Lung (tissue), 12 donors: ENCODE results near the gene VAPB. TPM values are rescaled to one million over a fixed set of nuclear protein-coding genes. Genes with fewer than 3 reads are reported as not detected.

Source experiments
- ATAC-seq: fragments of 200-7000 bp; cut with Tn5 transposase; one replicate; pipeline ENCODE4 v1.9.1; 2020; ENCODE audit warnings: moderate number of reproducible peaks; ENCODE audit not compliant: insufficient read depth, low FRiP score
- DNase-seq, 3 donors: peaks; one replicate each; pipeline ENCODE4 v3.0.0-alpha.2; 2013 to 2017
- H3K27ac ChIP-seq, 2 donors: one replicate each; pipeline ENCODE4 v1.5.1; 2013; ENCODE audit warnings: mild to moderate bottlenecking in 2 of 2, moderate library complexity in 2 of 2, control low read depth in 1 of 2, inconsistent platforms in 1 of 2, low read depth in 1 of 2, low read length in 1 of 2
- H3K27me3 ChIP-seq, 3 donors: one replicate each; pipeline ENCODE4 v1.5.1; 2013; ENCODE audit warnings: low read length in 2 of 3; ENCODE audit not compliant: control insufficient read depth in 3 of 3, insufficient read depth in 3 of 3
- H3K36me3 ChIP-seq, 4 donors: one replicate each; pipeline ENCODE4 v1.5.1; 2013; ENCODE audit warnings: low read length in 4 of 4, mild to moderate bottlenecking in 1 of 4, moderate library complexity in 1 of 4; ENCODE audit not compliant: control insufficient read depth in 4 of 4, insufficient read depth in 4 of 4
- H3K4me1 ChIP-seq, 5 donors: one replicate each; pipeline ENCODE4 v1.5.1; 2013; ENCODE audit warnings: low read length in 5 of 5, mild to moderate bottlenecking in 2 of 5, moderate library complexity in 1 of 5; ENCODE audit not compliant: control insufficient read depth in 5 of 5, insufficient read depth in 5 of 5
- H3K4me3 ChIP-seq: one replicate; pipeline ENCODE4 v1.5.1; 2013; ENCODE audit warnings: mild to moderate bottlenecking, control low read depth, moderate library complexity
- H3K9ac ChIP-seq, 2 donors: one replicate each; pipeline ENCODE4 v1.5.1; 2013; ENCODE audit warnings: low read length in 2 of 2, control low read depth in 1 of 2; ENCODE audit not compliant: insufficient read depth in 1 of 2
- H3K9me3 ChIP-seq, 4 donors: one replicate each; pipeline ENCODE4 v1.5.1; 2013; ENCODE audit warnings: low read length in 3 of 4, mild to moderate bottlenecking in 1 of 4, moderate library complexity in 1 of 4; ENCODE audit not compliant: control insufficient read depth in 4 of 4, insufficient read depth in 3 of 4
- CTCF ChIP-seq: IDR thresholded peaks from 2 replicates; pipeline ENCODE4 v1.5.1; 2012; ENCODE audit warnings: mild to moderate bottlenecking; ENCODE audit errors: control extremely low read depth, extremely low read depth
- WGBS, 2 donors: extraction: QIAGEN DNeasy Blood & Tissue Kit; methylation state at CpG; one replicate each; pipeline ENCODE4 v1.1.7; 2013; 5-methylcytosine and 5-hydroxymethylcytosine counted together
- polyA plus RNA-seq, 2 donors: library from polyadenylated mRNA; stranded (reverse); fragments of 200-250 nt; gene quantifications; one replicate each; pipeline ENCODE4 v1.2.1, GENCODE V29; 2013
- total RNA-seq, 2 donors: library from RNA; depleted of rRNA in 1 of 2; stranded (reverse); fragments of >200 nt in 1 of 2; gene quantifications; one replicate each; pipeline ENCODE4 v1.2.1, GENCODE V29; 2014 to 2021
- donor health status: control.
- donor health status: control.
- donor health status: Bipolar disorder and iron deficiency.
- donor health status: healthy.
- donor health status: DM: yes; HTN: yes; CAD: no.

Gene VAPB
- total and polyA plus RNA-seq, 4 donors, result 21.3 to 44.7 (median 24.1) TPM

- Histone ChIP-seq H3K4me1 (no peaks in the 10 kb centered on the region), H3K9ac (no peak overlapping the region), H3K36me3 (no peaks in the 10 kb centered on the region), H3K4me3 (no peak overlapping the region), H3K27ac (no peak overlapping the region), H3K9me3 (peaks cover 0 to 4% (median under 1%) of the 10 kb centered on the region in 4 donors), H3K27me3 (no peaks in the 10 kb centered on the region)
- DNase-seq, result no peak
- no peak for TF ChIP-seq CTCF
- 94% methylated on average over 14 of the region's 14 CpGs for WGBS, 2 donors
- no peak for ATAC-seq
Observed at GRCh38 chr20:58457083-58457695, 68.2 kb downstream of the VAPB start.

- no peak for TF ChIP-seq CTCF
- ATAC-seq, result no peak
- no peaks in the 10 kb centered on the region for H3K27me3 ChIP-seq
- no peaks in the 10 kb centered on the region for H3K36me3 ChIP-seq
- WGBS, 2 donors, result 86 to 92% methylated on average over 16 of the region's 16 CpGs
- no peak overlapping the region for H3K27ac ChIP-seq
- H3K9ac ChIP-seq, result no peak overlapping the region
- no peak overlapping the region for H3K4me3 ChIP-seq
- peaks cover 0 to 4% (median under 1%) of the 10 kb centered on the region in 4 donors for H3K9me3 ChIP-seq
- H3K4me1 ChIP-seq, result peaks cover 0 to 4% (median 0%) of the 10 kb centered on the region in 5 donors
- no peak for DNase-seq
Observed at GRCh38 chr20:58458342-58459057, 69.5 kb downstream of the VAPB start.

- Histone ChIP-seq H3K4me1 (peaks cover 0 to 9% (median 0%) of the 10 kb centered on the region in 5 donors), H3K27ac (no peak overlapping the region), H3K4me3 (no peak overlapping the region), H3K36me3 (no peaks in the 10 kb centered on the region), H3K9ac (no peak overlapping the region), H3K9me3 (peaks cover 0 to 2% (median under 1%) of the 10 kb centered on the region in 4 donors), H3K27me3 (no peaks in the 10 kb centered on the region)
- no peak for DNase-seq
- TF ChIP-seq CTCF, result no peak
- ATAC-seq, result no peak
- WGBS, 2 donors, result 90 to 95% methylated on average over 5 of the region's 5 CpGs
Observed at GRCh38 chr20:58459058-58459750, 70.2 kb downstream of the VAPB start.
